BJ (cell line): ENCODE measurements around the gene MC5R. TPM values are rescaled to one million over a fixed set of nuclear protein-coding genes. Genes with fewer than 3 reads are reported as not detected.

Experiments
- CTCF ChIA-PET: fragments of 350-600 bp; formaldehyde crosslinking; extraction: SDS; loops from one replicate; lab custom pipeline; 2021; ENCODE audit warnings: antibody characterized with exemption, inconsistent platforms; lab: Yijun Ruan, JAX
- POLR2A ChIA-PET: fragments of 300-600 bp; sonication (Branson Sonifier 250); formaldehyde crosslinking; extraction: SDS; loops from one replicate; lab custom pipeline; 2021; ENCODE audit warnings: antibody characterized with exemption; lab: Charles Lee
- DNase-seq: peaks from one replicate; pipeline ENCODE4 v3.0.0-alpha.2; 2011; ENCODE audit warnings: low read depth
- H3K27me3 ChIP-seq: 2 replicates; pipeline ENCODE4 v1.6.0; 2011; ENCODE audit warnings: low read length; ENCODE audit not compliant: control insufficient read depth, insufficient read depth
- H3K36me3 ChIP-seq: 2 replicates; pipeline ENCODE4 v1.5.1; 2011; ENCODE audit warnings: low read length; ENCODE audit not compliant: control insufficient read depth, insufficient read depth
- H3K4me3 ChIP-seq: 2 replicates; pipeline ENCODE4 v1.5.1; 2011; ENCODE audit warnings: low read depth, mild to moderate bottlenecking, control low read depth, low read length
- CTCF ChIP-seq: IDR thresholded peaks from 2 replicates; pipeline ENCODE4 v1.5.1; 2011; ENCODE audit warnings: low read depth, mild to moderate bottlenecking, control low read depth, inconsistent platforms, low read length, moderate library complexity; ENCODE audit not compliant: insufficient read depth
- polyA plus RNA-seq: library from polyadenylated mRNA; depleted of rRNA; stranded (reverse); fragments of >200 nt; gene quantifications from 2 replicates; pipeline ENCODE4 v1.2.3, GENCODE V29; 2011

The MC5R gene
- polyA plus RNA-seq, 1 experiment, result not detected

GRCh38 chr18:13813271-13813849 lies 10.6 kb upstream of the MC5R start:
- ChIA-PET POLR2A (no interaction called here), CTCF (interaction anchor here (1.1 to 2.7 kb wide), 11 partner anchors 9 to 274 kb away, joined by 3 to 24 read pairs (median 7); partner anchors contain the start of gene MC5R)
- H3K36me3 ChIP-seq, result no peaks in the 10 kb centered on the region

GRCh38 chr18:13826209-13826608 lies 2.3 kb downstream of the MC5R start:
- Histone ChIP-seq H3K36me3 (no peaks in the 10 kb centered on the region), H3K27me3 (no peaks in the 10 kb centered on the region), H3K4me3 (no peak overlapping the region)
- DNase-seq, result no peak
- POLR2A ChIA-PET, result no interaction called here
- no peak for TF ChIP-seq CTCF
- CTCF ChIA-PET, result no interaction called here

More at GRCh38 chr18:13813271-13813849, 10.6 kb upstream of the MC5R start:
- Histone ChIP-seq H3K27me3 (no peaks in the 10 kb centered on the region), H3K4me3 (no peak overlapping the region)
- peak; percentile 4 for DNase-seq
- TF ChIP-seq CTCF, result peak; percentile 85

GRCh38 chr18:13831864-13832508 lies 8.0 kb downstream of the MC5R start:
- Histone ChIP-seq H3K27me3 (no peaks in the 10 kb centered on the region), H3K36me3 (no peaks in the 10 kb centered on the region), H3K4me3 (no peak overlapping the region)
- CTCF ChIA-PET, result interaction anchor here (0.9 to 1.9 kb wide), 2 partner anchors 9 to 19 kb away, joined by 4 to 10 read pairs; no protein-coding TSS in a partner anchor
- POLR2A ChIA-PET, result no interaction called here
- no peak for TF ChIP-seq CTCF
- DNase-seq, result no peak

- Histone ChIP-seq H3K4me3 (no peak overlapping the region), H3K27me3 (no peaks in the 10 kb centered on the region), H3K36me3 (no peaks in the 10 kb centered on the region)
- no peak for TF ChIP-seq CTCF
- ChIA-PET CTCF (no interaction called here), POLR2A (no interaction called here)
- DNase-seq, result no peak
Measured at GRCh38 chr18:13834496-13835015, 10.6 kb downstream of the MC5R start.

- no peak for TF ChIP-seq CTCF
- H3K4me3 ChIP-seq, result no peak overlapping the region
- no peaks in the 10 kb centered on the region for H3K27me3 ChIP-seq
- DNase-seq, result no peak
- ChIA-PET POLR2A (no interaction called here), CTCF (no interaction called here)
- no peaks in the 10 kb centered on the region for H3K36me3 ChIP-seq
Measured at GRCh38 chr18:13835202-13835601, 11.3 kb downstream of the MC5R start.
